Stimulated activated CD4-positive, alpha-beta T cell treated with anti-CD3 and anti-CD28 coated beads, Interleukin-12 subunit alpha, Interleukin-12 subunit beta, amount 100 ng/mL, for 4 hours (primary cell): ENCODE measurements around the gene C19orf33.

ENCODE experiments used
- DNase-seq: peaks from one replicate; pipeline ENCODE4 v3.0.0-alpha.2; 2020

Gene C19orf33

GRCh38 chr19:38346837-38347236, 42.8 kb downstream of the C19orf33 start:
- no peak for DNase-seq

- DNase-seq, result no peak
Observed at GRCh38 chr19:38350883-38351282, 46.8 kb downstream of the C19orf33 start.

GRCh38 chr19:38351865-38352395, 47.9 kb downstream of the C19orf33 start:
- no peak for DNase-seq

GRCh38 chr19:38352611-38353010, 48.6 kb downstream of the C19orf33 start:
- DNase-seq, result no peak
